ENCODE results near the gene PLEKHA1. TPM values are rescaled to one million over a fixed set of nuclear protein-coding genes. Genes with fewer than 3 reads are reported as not detected.

The PLEKHA1 gene
- polyA plus RNA-seq, 1 of the 3 experiments (the other 2 are of a cell fraction): 8.4 TPM

DNA sequence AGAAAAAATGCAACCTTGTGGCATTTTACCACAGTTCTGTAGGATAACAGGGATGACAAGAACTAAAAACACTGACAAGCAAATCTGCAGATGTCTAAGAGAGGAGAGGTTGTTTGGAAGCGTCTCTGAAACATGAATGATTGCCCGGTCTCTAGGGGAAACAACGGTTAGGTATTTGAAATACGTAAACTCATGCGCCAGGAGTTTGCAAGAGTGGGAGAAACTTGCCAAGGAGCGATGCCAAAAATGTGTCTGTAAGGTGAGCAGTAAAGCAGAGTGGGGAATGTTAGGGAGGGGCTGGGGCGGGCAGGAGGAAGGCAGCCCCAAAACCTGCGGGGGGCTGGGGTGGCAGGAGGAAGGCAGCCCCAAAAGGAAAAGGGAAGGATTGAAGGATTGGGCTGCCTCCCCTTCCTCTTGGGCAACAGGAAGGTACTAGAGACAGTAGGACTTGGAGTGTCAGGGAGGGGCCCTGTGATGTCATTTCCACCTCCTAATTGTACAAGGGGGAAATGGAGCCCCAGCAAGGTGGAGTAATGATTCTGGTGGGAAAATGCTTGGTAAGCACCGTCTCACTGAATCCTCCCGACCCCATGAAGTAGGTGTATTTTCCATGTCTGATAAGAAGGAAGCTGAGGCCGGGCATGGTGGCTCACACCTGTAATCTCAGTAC, 33.2 kb upstream of the PLEKHA1 start:
- Histone ChIP-seq H2AFZ (ENCODE audit: low read depth) (no peak overlapping the region), H3K9me3 (no peaks in the 10 kb centered on the region), H3K27ac (ENCODE audit: low read depth in 2 of 2, low read length in 1 of 2) (no peak overlapping the region), H4K20me1 (ENCODE audit: insufficient read depth) (no peaks in the 10 kb centered on the region), H3K36me3 (replicated peaks in 1 of 2; ENCODE audit: control insufficient read depth in 1 of 2, insufficient read depth in 2 of 2, low read length in 1 of 2) (no peaks in the 10 kb centered on the region), H3K79me2 (ENCODE audit: insufficient read depth) (no peaks in the 10 kb centered on the region), H3K4me1 (ENCODE audit: control insufficient read depth in 1 of 2, insufficient read depth in 2 of 2, low read depth in 1 of 2, low read length in 1 of 2) (no peaks in the 10 kb centered on the region), H3F3A (replicated peaks; ENCODE audit: insufficient read depth) (no peaks in the 10 kb centered on the region), H3K4me2 (no peak overlapping the region), H3K4me3 (ENCODE audit: low read depth in 2 of 2, low read length in 1 of 2) (no peak overlapping the region), H3K9me2 (no peaks in the 10 kb centered on the region), H3K27me3 (ENCODE audit: insufficient read depth) (no peaks in the 10 kb centered on the region), H3K9ac (no peak overlapping the region)
- WGBS (ENCODE audit: low lambda C conversion rate): 88% methylated on average over 11 of the region's 11 CpGs
- DNase-seq: no peak
- CTCF ChIA-PET: interaction anchor here (1.2 to 1.8 kb wide), 3 partner anchors 42 to 224 kb away, joined by 5 to 9 read pairs (median 6); no protein-coding TSS in a partner anchor
- TF ChIP-seq, protein P1, sequence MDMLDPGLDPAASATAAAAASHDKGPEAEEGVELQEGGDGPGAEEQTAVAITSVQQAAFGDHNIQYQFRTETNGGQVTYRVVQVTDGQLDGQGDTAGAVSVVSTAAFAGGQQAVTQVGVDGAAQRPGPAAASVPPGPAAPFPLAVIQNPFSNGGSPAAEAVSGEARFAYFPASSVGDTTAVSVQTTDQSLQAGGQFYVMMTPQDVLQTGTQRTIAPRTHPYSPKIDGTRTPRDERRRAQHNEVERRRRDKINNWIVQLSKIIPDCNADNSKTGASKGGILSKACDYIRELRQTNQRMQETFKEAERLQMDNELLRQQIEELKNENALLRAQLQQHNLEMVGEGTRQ (IDR thresholded peaks at IDR 0.05; ENCODE audit: borderline replicate concordance, low read depth, low read length): no peak
- TF ChIP-seq TAF1 (IDR thresholded peaks at IDR 0.05; ENCODE audit: borderline replicate concordance, low read depth, low read length) (no peak), FOXM1 (IDR thresholded peaks at IDR 0.05; ENCODE audit: low read depth) (no peak), FOXJ3 (CRISPR knock-in tag; IDR thresholded peaks at IDR 0.05) (no peak), EP300 (IDR thresholded peaks at IDR 0.05; ENCODE audit: borderline replicate concordance in 1 of 2, low read depth in 1 of 2, low read length in 1 of 2) (no peak), NRF1 (IDR thresholded peaks at IDR 0.05; ENCODE audit: low read depth, low read length) (no peak), GABPA (IDR thresholded peaks at IDR 0.05; ENCODE audit: low read depth) (no peak), SIN3A (IDR thresholded peaks at IDR 0.05; ENCODE audit: borderline replicate concordance, low read depth, low read length) (no peak), FOSL2 (IDR thresholded peaks at IDR 0.05; ENCODE audit: borderline replicate concordance, low read depth) (no peak), CHD2 (IDR thresholded peaks at IDR 0.05; ENCODE audit: low read length, partially characterized antibody) (no peak), MXI1 (IDR thresholded peaks at IDR 0.05; ENCODE audit: low read depth, low read length) (no peak), RAD21 (IDR thresholded peaks at IDR 0.05; ENCODE audit: low read length) (no peak), RFX5 (IDR thresholded peaks at IDR 0.05; ENCODE audit: low read length) (no peak), TCF12 (IDR thresholded peaks at IDR 0.05) (no peak)
- TF ChIP-seq, protein P2, sequence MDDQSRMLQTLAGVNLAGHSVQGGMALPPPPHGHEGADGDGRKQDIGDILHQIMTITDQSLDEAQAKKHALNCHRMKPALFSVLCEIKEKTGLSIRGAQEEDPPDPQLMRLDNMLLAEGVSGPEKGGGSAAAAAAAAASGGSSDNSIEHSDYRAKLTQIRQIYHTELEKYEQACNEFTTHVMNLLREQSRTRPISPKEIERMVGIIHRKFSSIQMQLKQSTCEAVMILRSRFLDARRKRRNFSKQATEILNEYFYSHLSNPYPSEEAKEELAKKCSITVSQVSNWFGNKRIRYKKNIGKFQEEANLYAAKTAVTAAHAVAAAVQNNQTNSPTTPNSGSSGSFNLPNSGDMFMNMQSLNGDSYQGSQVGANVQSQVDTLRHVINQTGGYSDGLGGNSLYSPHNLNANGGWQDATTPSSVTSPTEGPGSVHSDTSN (IDR thresholded peaks at IDR 0.05): no peak
- TF ChIP-seq, protein P3, sequence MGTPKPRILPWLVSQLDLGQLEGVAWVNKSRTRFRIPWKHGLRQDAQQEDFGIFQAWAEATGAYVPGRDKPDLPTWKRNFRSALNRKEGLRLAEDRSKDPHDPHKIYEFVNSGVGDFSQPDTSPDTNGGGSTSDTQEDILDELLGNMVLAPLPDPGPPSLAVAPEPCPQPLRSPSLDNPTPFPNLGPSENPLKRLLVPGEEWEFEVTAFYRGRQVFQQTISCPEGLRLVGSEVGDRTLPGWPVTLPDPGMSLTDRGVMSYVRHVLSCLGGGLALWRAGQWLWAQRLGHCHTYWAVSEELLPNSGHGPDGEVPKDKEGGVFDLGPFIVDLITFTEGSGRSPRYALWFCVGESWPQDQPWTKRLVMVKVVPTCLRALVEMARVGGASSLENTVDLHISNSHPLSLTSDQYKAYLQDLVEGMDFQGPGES (IDR thresholded peaks at IDR 0.05; ENCODE audit: low read depth, low read length): no peak
- TF ChIP-seq, protein P4, sequence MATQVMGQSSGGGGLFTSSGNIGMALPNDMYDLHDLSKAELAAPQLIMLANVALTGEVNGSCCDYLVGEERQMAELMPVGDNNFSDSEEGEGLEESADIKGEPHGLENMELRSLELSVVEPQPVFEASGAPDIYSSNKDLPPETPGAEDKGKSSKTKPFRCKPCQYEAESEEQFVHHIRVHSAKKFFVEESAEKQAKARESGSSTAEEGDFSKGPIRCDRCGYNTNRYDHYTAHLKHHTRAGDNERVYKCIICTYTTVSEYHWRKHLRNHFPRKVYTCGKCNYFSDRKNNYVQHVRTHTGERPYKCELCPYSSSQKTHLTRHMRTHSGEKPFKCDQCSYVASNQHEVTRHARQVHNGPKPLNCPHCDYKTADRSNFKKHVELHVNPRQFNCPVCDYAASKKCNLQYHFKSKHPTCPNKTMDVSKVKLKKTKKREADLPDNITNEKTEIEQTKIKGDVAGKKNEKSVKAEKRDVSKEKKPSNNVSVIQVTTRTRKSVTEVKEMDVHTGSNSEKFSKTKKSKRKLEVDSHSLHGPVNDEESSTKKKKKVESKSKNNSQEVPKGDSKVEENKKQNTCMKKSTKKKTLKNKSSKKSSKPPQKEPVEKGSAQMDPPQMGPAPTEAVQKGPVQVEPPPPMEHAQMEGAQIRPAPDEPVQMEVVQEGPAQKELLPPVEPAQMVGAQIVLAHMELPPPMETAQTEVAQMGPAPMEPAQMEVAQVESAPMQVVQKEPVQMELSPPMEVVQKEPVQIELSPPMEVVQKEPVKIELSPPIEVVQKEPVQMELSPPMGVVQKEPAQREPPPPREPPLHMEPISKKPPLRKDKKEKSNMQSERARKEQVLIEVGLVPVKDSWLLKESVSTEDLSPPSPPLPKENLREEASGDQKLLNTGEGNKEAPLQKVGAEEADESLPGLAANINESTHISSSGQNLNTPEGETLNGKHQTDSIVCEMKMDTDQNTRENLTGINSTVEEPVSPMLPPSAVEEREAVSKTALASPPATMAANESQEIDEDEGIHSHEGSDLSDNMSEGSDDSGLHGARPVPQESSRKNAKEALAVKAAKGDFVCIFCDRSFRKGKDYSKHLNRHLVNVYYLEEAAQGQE (IDR thresholded peaks at IDR 0.05; ENCODE audit: low read depth, low read length): no peak
- TF ChIP-seq, protein P5, sequence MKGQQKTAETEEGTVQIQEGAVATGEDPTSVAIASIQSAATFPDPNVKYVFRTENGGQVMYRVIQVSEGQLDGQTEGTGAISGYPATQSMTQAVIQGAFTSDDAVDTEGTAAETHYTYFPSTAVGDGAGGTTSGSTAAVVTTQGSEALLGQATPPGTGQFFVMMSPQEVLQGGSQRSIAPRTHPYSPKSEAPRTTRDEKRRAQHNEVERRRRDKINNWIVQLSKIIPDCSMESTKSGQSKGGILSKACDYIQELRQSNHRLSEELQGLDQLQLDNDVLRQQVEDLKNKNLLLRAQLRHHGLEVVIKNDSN (IDR thresholded peaks at IDR 0.05; ENCODE audit: borderline replicate concordance, low read depth): no peak
- TF ChIP-seq, protein P6, sequence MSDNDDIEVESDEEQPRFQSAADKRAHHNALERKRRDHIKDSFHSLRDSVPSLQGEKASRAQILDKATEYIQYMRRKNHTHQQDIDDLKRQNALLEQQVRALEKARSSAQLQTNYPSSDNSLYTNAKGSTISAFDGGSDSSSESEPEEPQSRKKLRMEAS (IDR thresholded peaks at IDR 0.05; ENCODE audit: low read depth): no peak
- TF ChIP-seq, protein P7, sequence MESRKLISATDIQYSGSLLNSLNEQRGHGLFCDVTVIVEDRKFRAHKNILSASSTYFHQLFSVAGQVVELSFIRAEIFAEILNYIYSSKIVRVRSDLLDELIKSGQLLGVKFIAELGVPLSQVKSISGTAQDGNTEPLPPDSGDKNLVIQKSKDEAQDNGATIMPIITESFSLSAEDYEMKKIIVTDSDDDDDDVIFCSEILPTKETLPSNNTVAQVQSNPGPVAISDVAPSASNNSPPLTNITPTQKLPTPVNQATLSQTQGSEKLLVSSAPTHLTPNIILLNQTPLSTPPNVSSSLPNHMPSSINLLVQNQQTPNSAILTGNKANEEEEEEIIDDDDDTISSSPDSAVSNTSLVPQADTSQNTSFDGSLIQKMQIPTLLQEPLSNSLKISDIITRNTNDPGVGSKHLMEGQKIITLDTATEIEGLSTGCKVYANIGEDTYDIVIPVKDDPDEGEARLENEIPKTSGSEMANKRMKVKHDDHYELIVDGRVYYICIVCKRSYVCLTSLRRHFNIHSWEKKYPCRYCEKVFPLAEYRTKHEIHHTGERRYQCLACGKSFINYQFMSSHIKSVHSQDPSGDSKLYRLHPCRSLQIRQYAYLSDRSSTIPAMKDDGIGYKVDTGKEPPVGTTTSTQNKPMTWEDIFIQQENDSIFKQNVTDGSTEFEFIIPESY (IDR thresholded peaks at IDR 0.05; ENCODE audit: borderline replicate concordance, low read depth): no peak
- POLR2A ChIA-PET: interaction anchor here (0.6 kb wide), 1 partner anchor 93 kb away, joined by 3 read pairs; no protein-coding TSS in a partner anchor
